Lung (tissue), 12 donors: ENCODE measurements around the gene GRID2. TPM values are rescaled to one million over a fixed set of nuclear protein-coding genes. Genes with fewer than 3 reads are reported as not detected.

Experiments
- ATAC-seq: fragments of 200-7000 bp; cut with Tn5 transposase; one replicate; pipeline ENCODE4 v1.9.1; 2020; ENCODE audit warnings: moderate number of reproducible peaks; ENCODE audit not compliant: insufficient read depth, low FRiP score
- DNase-seq, 3 donors: peaks; one replicate each; pipeline ENCODE4 v3.0.0-alpha.2; 2013 to 2017
- H3K27ac ChIP-seq, 2 donors: one replicate each; pipeline ENCODE4 v1.5.1; 2013; ENCODE audit warnings: mild to moderate bottlenecking in 2 of 2, moderate library complexity in 2 of 2, control low read depth in 1 of 2, inconsistent platforms in 1 of 2, low read depth in 1 of 2, low read length in 1 of 2
- H3K27me3 ChIP-seq, 3 donors: one replicate each; pipeline ENCODE4 v1.5.1; 2013; ENCODE audit warnings: low read length in 2 of 3; ENCODE audit not compliant: control insufficient read depth in 3 of 3, insufficient read depth in 3 of 3
- H3K36me3 ChIP-seq, 4 donors: one replicate each; pipeline ENCODE4 v1.5.1; 2013; ENCODE audit warnings: low read length in 4 of 4, mild to moderate bottlenecking in 1 of 4, moderate library complexity in 1 of 4; ENCODE audit not compliant: control insufficient read depth in 4 of 4, insufficient read depth in 4 of 4
- H3K4me1 ChIP-seq, 5 donors: one replicate each; pipeline ENCODE4 v1.5.1; 2013; ENCODE audit warnings: low read length in 5 of 5, mild to moderate bottlenecking in 2 of 5, moderate library complexity in 1 of 5; ENCODE audit not compliant: control insufficient read depth in 5 of 5, insufficient read depth in 5 of 5
- H3K4me3 ChIP-seq: one replicate; pipeline ENCODE4 v1.5.1; 2013; ENCODE audit warnings: mild to moderate bottlenecking, control low read depth, moderate library complexity
- H3K9ac ChIP-seq, 2 donors: one replicate each; pipeline ENCODE4 v1.5.1; 2013; ENCODE audit warnings: low read length in 2 of 2, control low read depth in 1 of 2; ENCODE audit not compliant: insufficient read depth in 1 of 2
- H3K9me3 ChIP-seq, 4 donors: one replicate each; pipeline ENCODE4 v1.5.1; 2013; ENCODE audit warnings: low read length in 3 of 4, mild to moderate bottlenecking in 1 of 4, moderate library complexity in 1 of 4; ENCODE audit not compliant: control insufficient read depth in 4 of 4, insufficient read depth in 3 of 4
- CTCF ChIP-seq: IDR thresholded peaks from 2 replicates; pipeline ENCODE4 v1.5.1; 2012; ENCODE audit warnings: mild to moderate bottlenecking; ENCODE audit errors: control extremely low read depth, extremely low read depth
- WGBS, 2 donors: extraction: QIAGEN DNeasy Blood & Tissue Kit; methylation state at CpG; one replicate each; pipeline ENCODE4 v1.1.7; 2013; 5-methylcytosine and 5-hydroxymethylcytosine counted together
- polyA plus RNA-seq, 2 donors: library from polyadenylated mRNA; stranded (reverse); fragments of 200-250 nt; gene quantifications; one replicate each; pipeline ENCODE4 v1.2.1, GENCODE V29; 2013
- total RNA-seq, 2 donors: library from RNA; depleted of rRNA in 1 of 2; stranded (reverse); fragments of >200 nt in 1 of 2; gene quantifications; one replicate each; pipeline ENCODE4 v1.2.1, GENCODE V29; 2014 to 2021
- donor health status: control.
- donor health status: control.
- donor health status: Bipolar disorder and iron deficiency.
- donor health status: healthy.
- donor health status: DM: yes; HTN: yes; CAD: no.

The GRID2 gene
- total and polyA plus RNA-seq, 4 donors, result 0.09 to 1.3 TPM; not detected in 2

- ATAC-seq (no peak), DNase-seq (no peak)
- no peak for TF ChIP-seq CTCF
- no peaks in the 10 kb centered on the region for H3K27me3 ChIP-seq
- H3K9ac ChIP-seq, result no peak overlapping the region
- no peak overlapping the region for H3K4me3 ChIP-seq
- H3K36me3 ChIP-seq, result no peaks in the 10 kb centered on the region
- no peak overlapping the region for H3K27ac ChIP-seq
- H3K4me1 ChIP-seq, result no peaks in the 10 kb centered on the region
- no peaks in the 10 kb centered on the region for H3K9me3 ChIP-seq
- whole genome bisulfite sequencing, 2 donors, result 87 to 91% methylated on average over 2 of the region's 2 CpGs
Observed at GRCh38 chr4:93384241-93384640, 1080.5 kb downstream of the GRID2 start.

GRCh38 chr4:93384887-93385286, 1081.1 kb downstream of the GRID2 start:
- Histone ChIP-seq H3K27me3 (no peaks in the 10 kb centered on the region), H3K9me3 (no peaks in the 10 kb centered on the region), H3K4me3 (no peak overlapping the region), H3K27ac (no peak overlapping the region), H3K9ac (no peak overlapping the region), H3K4me1 (no peaks in the 10 kb centered on the region), H3K36me3 (no peaks in the 10 kb centered on the region)
- TF ChIP-seq CTCF, result no peak
- DNase-seq (no peak), ATAC-seq (no peak)
- 78 to 87% methylated on average over 2 of the region's 2 CpGs for WGBS, 2 donors

- H3K27ac ChIP-seq, result no peak overlapping the region
- peaks cover 0 to 3% (median 1%) of the 10 kb centered on the region in 4 donors for H3K9me3 ChIP-seq
- ATAC-seq, result no peak
- peaks cover 0 to 10% (median 0%) of the 10 kb centered on the region in 5 donors for H3K4me1 ChIP-seq
- no peak for TF ChIP-seq CTCF
- H3K36me3 ChIP-seq, result no peaks in the 10 kb centered on the region
- no peak overlapping the region for H3K4me3 ChIP-seq
- peak in 2 of 3 donors; percentile 52 to 53 for DNase-seq
- H3K27me3 ChIP-seq, result peaks cover 0 to 5% (median 0%) of the 10 kb centered on the region in 3 donors
- 59 to 75% methylated on average over 2 of the region's 2 CpGs for WGBS, 2 donors
- H3K9ac ChIP-seq, result no peak overlapping the region
Observed at GRCh38 chr4:93394545-93395081, 1090.8 kb downstream of the GRID2 start.

GRCh38 chr4:93396272-93396671, 1092.5 kb downstream of the GRID2 start:
- DNase-seq, result no peak
- no peak for ATAC-seq
- no peak overlapping the region for H3K9ac ChIP-seq
- H3K27ac ChIP-seq, result no peak overlapping the region
- H3K4me3 ChIP-seq, result no peak overlapping the region
- H3K4me1 ChIP-seq, result peaks cover 0 to 10% (median 0%) of the 10 kb centered on the region in 5 donors
- peaks cover 0 to 3% (median 0%) of the 10 kb centered on the region in 4 donors for H3K9me3 ChIP-seq
- WGBS, 2 donors, result 95 to 97% methylated on average over 1 of the region's 1 CpG
- peaks cover 0 to 5% (median 0%) of the 10 kb centered on the region in 3 donors for H3K27me3 ChIP-seq
- no peak for TF ChIP-seq CTCF
- H3K36me3 ChIP-seq, result no peaks in the 10 kb centered on the region
